NCI-H748 (cell line): ENCODE data around the gene HP.
"Not testable (repeated sequence)": the region's sequence is repeated elsewhere in the genome, so short reads cannot be mapped to it uniquely, and the experiment has no call there.

ENCODE experiments used
- DNase-seq: peaks from one replicate; lab custom pipeline; 2025; ENCODE audit not compliant: unreplicated experiment; lab: John Stamatoyannopoulos, UW

HP gene

DNA sequence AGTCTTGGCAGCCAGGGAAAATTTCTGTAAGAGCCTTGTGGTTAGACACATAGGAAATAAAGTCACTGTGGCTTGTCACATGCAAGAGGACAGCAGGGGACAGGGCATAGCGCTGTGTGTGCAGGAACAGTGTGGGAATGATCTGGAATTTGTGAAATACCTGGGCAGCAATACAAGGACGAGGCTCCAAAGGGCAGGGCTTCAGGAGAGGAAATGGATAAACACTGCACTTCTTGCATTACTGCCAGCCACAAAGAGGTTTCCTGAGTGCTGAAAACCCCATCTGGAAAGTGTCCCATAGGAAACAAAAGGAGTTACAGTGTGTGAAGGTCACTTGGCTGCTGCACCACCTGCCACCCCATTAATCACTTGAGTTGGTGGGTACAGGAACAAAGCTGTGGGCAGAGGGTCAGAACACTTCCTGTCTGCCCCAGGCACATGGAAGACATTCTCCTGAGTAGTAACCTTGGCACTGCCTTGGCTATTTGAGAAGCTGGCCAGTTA is 12.1 kb upstream of the HP start:
- DNase-seq = no peak

DNA sequence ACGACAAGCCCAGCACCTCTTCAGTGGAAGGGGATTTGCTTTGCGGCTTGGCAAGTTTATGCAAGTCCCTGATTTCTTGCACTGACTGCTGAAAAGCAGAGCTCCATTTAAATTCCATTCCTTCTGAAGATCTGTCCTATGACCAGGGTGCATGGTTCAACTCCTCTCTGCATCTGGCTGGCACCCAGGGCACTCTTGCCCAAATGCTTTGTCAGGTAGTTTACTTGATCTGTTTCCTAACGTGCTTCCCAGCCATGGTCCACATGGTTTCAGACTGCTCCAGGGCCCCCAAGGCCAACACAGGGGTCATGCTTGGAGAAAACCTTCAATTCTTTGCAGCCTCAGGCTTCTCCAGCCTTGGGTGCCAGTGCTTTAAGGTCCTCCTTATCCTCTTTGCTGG is 11.2 kb upstream of the HP start:
- no peak for DNase-seq

DNA sequence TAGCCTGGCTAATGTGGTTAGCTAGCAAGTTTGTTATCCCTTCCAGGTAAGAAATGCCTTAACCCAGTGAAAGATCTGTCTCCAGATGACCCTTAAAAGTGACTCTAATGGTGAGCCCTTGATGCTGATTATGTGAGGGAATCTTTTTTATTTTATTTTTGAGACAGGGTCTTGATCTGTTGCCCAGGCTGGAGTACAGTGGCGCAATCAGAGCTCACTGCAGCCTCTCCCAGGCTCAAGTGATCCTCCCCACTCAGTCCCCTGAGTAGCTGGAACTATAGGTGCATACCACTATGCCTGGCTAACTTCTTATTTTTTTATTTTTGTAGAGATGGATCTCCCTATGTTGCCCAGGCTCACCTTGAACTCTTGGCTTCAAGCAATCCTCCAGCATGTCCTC is 10.8 kb upstream of the HP start:
- no peak for DNase-seq

DNA sequence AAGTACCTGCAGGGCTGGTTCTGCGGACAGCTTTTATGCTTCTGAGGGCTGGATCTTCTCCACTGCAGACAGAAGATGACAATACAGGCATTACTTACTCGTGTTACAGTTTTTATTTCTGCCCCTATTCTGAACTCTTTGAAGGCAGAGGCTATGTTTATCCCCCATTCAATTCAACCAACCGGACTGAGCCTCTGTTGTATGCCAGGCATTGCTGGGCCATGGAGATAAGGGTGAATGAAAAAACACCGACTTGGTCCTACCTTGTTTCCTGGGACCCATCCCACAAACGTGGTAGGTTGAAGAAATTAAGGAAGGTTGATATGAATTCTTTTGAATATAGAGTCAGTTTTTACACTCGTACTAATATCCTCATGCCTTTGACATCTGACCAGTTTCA is 10.0 kb upstream of the HP start:
- DNase-seq = no peak

DNA sequence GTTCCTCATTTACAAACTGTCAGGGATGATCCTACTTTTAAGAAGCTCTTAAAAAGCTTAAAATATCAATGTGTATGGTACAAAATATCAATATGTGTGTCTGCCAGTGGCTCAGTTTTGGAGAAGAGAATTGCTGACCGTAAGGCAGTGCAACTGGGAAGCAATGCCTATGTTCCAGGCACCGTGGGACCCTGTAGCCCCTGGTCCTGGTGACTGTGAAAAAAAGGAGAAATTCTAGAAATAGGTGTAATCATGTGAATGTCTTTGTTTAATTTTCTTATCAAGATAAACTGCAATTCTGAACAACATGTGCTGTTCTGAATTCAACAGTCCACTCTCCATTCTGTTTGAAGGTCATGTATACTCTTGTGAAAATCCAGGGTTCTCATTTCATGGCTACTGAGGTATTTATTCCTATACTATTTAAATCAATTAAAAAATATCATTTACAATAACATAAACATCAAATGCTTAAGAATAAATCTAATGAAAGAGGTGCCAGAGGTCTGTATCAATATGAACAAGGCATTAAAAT is 9.4 kb upstream of the HP start:
- no peak for DNase-seq

DNA sequence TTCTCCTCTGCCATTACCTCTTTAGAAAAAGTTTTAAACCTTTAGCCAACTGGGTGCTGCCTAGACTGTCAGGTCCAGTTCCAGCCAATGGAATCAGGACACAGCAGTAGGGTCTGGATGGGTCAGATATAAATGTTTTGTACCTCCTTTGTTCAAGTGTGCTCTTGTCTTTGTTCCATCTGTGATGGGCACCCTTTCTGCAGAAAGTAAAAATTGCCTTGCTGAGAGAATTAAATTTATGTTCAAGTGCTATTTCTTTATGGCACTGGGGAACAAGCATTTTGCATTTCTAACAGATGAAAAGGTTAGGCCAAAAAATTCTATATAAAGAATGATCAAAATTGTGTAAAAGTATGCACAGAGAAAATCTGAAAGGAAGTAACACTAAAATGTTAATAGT is 5.2 kb upstream of the HP start:
- DNase-seq = no peak

DNA sequence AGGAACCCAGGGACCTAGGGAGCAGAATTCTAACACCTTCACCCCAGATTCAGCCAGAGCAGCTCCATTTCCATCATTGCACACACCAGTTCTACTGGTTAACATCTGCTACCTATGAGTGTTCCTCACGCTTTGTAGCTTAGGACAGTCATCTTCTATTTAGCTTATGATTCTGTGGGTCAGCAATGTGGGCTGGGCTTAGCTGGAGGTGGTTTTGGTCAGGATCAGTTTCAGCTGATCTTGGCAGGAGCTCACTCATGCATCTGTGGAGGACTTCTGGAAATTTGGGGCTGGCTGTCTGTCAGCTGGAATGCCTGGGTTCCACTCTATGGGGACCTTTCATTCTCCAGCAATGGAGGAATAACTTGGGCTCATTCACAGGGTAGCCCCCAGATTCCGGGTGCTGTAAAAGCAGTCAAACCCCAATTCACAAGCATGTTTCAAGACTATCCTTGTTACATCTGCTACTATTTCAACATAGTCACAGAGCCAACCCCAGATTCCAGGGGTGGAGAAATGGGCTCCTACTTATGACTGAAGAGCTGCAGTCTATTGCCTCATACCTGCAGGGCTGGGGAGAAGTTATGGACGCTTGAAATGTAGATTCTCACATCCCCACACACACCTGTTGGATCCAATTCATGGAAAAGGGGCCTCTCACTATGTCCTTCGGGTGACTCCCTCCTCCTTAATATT is 3.4 kb upstream of the HP start:
- DNase-seq = no peak

DNA sequence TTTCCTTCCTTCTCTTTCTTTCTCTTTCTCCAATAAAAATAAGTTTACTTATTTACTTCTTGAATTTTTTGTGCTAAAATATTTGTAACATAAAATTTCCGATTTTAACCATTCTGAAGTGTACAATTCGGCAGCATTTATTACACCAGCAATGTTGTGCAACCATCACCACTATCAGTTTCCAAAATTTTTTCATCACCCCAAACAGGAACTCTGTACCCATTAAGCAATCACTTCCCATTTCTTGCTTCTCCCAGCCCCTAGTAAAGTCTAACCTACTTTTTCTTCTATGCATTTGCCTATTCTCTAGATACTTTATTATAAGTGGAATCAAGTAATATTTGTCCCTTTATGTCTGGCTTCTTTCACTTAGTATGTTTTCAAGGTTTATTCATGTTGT is 2.5 kb upstream of the HP start:
- DNase-seq = no peak

DNA sequence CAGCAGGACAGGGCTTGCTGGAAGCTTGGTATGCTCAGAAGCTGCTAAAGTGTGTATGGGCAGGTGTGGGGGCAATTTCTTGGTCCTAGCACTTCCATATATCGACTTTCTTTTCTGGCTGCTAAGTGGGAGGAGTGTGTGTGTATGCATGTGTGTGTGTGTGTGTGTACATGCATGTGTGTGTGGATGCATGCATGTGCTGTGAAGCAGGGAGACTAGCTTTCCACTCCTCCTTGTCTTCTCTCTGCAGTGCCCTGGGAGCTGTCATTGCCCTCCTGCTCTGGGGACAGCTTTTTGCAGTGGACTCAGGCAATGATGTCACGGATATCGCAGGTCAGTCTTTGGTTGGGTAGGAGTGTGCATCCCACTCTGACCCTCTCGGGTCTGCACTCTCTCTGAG is 1.6 kb downstream of the HP start:
- no peak for DNase-seq

DNA sequence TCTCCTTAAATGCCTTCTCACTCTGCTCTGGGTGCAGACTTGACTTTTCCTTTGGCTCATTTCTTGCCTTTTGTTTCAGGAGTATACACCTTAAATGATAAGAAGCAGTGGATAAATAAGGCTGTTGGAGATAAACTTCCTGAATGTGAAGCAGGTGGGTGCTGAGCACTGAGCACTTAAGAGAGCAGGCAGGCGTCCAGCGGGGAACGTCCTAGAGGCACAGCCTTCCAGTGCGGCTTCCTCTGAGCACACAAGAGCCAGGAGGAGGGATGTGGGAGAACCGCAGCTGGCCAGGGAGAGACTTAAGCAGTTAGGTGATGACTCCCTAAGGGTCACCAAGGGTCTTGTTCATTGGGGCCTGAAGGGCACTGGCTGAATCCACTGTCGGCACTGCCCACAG is 3.0 kb downstream of the HP start:
- DNase-seq = not testable (repeated sequence)

DNA sequence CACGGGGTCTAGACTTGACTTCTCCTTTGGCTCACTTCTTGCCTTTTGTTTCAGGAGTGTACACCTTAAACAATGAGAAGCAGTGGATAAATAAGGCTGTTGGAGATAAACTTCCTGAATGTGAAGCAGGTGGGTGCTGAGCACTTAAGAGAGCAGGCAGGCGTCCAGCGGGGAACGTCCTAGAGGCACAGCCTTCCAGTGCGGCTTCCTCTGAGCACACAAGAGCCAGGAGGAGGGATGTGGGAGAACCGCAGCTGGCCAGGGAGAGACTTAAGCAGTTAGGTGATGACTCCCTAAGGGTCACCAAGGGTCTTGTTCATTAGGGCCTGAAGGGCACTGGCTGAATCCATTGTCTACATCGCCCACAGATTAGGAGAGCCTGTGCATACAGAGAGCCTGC is 4.8 kb downstream of the HP start:
- DNase-seq = not testable (repeated sequence)

DNA sequence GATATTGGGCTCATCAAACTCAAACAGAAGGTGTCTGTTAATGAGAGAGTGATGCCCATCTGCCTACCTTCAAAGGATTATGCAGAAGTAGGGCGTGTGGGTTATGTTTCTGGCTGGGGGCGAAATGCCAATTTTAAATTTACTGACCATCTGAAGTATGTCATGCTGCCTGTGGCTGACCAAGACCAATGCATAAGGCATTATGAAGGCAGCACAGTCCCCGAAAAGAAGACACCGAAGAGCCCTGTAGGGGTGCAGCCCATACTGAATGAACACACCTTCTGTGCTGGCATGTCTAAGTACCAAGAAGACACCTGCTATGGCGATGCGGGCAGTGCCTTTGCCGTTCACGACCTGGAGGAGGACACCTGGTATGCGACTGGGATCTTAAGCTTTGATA is 6.1 kb downstream of the HP start:
- DNase-seq = no peak

DNA sequence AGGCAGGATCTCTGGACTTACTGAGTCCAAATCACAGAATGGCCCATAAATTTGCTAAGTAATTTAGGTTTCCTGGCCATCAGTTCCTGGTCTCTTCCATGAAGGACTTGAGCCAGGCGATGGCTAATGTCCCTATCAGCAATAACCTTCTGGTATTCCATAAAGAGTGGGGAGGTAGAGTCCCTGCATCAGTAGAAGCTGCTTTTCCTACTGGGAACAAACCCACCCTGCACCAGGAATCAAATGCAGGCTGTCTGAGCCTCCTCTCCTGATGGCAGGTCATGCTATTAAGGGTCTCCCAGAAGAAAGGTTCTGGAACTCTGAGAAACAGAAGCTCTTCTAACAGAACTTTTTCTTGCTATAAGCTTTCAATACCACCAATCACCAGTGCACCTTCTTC is 7.3 kb downstream of the HP start:
- DNase-seq = no peak

DNA sequence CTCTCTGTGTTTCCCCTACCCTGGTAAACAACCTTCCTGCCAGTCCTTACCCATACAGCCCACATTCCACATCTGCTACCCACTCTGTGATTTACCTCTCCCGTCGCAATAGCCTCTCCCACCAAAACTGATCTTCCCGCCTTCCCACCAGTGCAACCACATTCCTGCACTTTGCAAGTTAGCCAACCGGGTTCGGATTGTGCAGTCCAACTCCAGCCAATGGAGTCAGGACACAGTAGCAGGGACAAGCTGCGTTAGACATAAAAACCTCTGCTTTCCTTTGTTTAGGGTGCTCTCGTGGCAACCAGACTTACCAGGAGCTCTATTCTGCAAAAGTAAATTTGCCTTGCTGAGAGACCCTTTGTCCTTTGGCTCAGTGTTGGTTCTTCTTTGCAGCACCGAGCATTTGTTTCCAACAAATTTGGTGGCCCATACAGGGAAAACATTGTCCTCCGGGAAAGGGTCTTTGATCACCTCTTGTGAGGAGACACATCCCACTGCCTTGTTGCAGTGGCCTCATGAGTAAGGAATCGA is 10.1 kb downstream of the HP start:
- DNase-seq = no peak

DNA sequence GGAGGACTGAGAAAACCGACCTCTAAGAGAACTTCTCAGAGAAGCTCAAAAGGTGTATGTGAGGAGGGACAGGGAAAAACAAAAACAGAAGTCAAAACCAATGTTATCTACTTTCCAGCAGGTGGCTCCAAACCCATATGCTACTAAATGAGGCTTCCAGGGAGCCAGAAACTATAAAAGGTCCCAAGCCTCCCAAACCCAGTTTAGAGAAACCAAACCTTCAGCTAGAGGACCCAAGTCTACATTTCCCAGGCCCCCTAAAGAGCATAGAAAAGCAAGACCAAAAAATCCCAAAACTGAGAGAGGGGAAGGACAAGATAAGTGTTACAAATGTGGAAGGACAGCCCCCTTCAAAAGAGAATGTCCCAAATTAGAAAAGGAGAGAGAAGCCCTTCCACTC is 12.4 kb downstream of the HP start:
- DNase-seq = peak; percentile 13

DNA sequence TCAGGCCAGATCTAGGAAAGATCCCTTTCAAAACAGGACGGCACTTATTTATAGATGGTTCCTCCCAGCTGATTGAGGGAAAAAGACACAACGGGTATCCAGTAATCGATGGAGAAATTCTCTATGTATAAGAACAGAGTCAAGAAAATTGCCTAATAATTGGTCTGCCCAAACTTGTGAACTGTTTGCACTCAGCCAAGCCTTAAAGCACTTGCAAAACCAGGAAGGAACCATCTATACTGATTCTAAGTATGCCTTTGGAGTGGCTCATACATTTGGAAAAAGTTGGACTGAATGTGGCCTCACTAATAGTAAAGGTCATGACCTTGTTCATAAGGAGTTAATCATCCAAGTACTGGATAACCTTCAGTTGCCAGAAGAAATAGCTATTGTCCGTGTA is 14.6 kb downstream of the HP start:
- DNase-seq = no peak

DNA sequence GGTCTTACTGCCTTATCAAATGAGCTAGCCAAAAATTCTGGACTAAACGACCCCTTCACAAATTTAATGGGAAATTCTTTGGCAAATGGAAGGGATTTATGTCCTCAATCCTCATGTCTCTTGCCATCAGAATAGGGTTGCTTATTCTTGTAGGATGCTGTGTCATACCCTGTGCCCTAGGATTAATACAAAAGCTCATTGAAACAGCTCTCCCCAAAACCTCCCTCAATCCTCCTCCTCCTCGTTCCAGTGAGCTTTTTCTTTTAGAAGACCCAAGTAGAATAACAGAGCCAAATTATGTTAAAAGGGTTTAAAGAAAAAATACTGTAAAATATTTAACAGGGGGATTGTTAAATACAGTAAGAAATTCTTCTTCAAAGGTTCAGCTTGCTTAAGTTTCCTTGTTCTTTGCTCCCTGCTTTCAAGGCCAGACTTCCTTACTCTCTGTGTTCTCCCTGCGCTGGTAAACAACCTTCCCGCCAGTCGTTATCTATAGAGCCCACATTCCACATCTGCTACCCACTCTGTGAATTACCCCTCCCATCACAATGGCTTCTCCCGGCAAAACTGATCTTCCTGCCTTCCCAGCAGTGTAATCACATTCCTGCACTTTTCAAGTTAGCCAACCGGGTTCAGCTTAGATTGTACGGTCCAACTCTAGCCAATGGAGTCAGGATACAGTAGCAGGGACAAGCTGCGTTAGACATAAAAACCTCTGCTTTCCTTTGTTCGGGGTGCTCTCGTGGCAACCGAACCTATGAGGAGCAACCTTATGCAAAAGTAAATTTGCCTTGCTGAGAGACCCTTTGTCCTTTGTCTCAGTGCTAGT is 18.4 kb downstream of the HP start:
- DNase-seq = no peak

DNA sequence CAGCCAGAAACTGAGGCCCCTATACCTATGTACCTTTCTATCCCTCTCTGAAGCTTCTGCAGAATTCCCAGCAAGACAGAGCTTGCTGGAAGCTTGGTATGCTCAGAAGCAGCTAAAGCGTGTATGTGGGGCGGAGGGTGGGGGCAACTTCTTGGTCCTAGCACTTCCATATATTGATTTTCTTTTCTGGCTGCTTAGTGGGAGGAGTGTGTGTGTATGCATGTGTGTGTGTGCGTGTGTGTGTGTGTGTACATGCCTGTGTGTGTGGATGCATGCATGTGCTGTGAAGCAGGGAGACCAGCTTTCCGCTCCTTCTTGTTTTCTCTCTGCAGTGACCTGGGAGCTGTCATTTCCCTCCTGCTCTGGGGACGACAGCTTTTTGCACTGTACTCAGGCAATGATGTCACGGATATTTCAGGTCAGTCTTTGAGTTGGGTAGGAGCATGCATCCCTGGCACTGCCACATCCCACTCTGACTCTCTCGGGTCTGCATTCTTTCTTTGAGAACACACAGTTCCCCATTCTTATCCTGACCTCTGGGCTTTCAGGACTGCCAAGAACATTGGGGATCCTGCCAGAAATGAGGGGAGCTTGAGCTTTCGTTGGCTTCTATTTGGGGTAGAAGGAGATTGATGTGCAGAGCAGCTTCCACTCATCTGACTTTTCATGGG is 19.4 kb downstream of the HP start:
- DNase-seq = no peak

DNA sequence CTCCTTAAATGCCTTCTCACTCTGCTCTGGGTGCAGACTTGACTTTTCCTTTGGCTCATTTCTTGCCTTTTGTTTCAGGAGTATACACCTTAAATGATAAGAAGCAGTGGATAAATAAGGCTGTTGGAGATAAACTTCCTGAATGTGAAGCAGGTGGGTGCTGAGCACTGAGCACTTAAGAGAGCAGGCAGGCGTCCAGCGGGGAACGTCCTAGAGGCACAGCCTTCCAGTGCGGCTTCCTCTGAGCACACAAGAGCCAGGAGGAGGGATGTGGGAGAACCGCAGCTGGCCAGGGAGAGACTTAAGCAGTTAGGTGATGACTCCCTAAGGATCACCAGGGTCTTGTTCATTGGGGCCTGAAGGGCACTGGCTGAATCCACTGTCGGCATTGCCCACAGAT is 20.8 kb downstream of the HP start:
- not testable (repeated sequence) for DNase-seq

DNA sequence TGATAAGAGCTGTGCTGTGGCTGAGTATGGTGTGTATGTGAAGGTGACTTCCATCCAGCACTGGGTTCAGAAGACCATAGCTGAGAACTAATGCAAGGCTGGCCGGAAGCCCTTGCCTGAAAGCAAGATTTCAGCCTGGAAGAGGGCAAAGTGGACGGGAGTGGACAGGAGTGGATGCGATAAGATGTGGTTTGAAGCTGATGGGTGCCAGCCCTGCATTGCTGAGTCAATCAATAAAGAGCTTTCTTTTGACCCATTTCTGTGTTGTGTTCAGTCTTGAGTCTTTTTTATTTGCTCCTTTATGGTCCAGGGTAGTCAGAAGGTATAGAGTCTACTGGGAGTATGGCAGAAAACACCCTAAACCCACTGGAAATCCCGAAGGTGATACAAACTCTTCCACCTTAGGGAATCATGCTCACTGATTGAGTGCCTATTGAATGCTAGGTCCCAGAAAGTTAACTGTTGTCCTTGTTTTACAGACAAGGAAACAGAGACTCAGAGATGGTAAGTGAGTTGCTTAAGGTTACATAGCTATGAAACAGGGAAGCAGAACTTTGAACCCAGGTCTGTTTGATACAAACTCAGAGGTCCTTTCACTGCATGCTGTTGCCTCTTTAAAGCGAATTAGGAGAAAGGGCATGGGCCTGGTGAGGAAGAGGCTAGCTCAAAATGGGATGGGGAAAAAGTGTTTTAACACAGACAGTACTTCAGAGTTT is 22.8 kb downstream of the HP start:
- DNase-seq = not testable (repeated sequence)
